Left ventricle myocardium inferior (tissue), 1 donor: ENCODE results near the gene PCDHA11. TPM values are rescaled to one million over a fixed set of nuclear protein-coding genes. Genes with fewer than 3 reads are reported as not detected.
"Not testable (repeated sequence)": the region's sequence is repeated elsewhere in the genome, so short reads cannot be mapped to it uniquely, and the experiment has no call there.

Experiments
- DNase-seq: peaks from one replicate; pipeline ENCODE4 v3.0.0-alpha.2; 2020
- H3K27ac ChIP-seq: fragments of 200-600 bp; replicated peaks from 2 replicates; pipeline ENCODE4 v1.8.0; 2021
- H3K27me3 ChIP-seq: fragments of 200-600 bp; 2 replicates; pipeline ENCODE4 v1.8.0; 2021; ENCODE audit warnings: low read depth
- H3K36me3 ChIP-seq: fragments of 200-600 bp; 2 replicates; pipeline ENCODE4 v1.8.0; 2021
- H3K4me1 ChIP-seq: fragments of 200-600 bp; 2 replicates; pipeline ENCODE4 v1.8.0; 2021
- H3K4me3 ChIP-seq: fragments of 200-600 bp; 2 replicates; pipeline ENCODE4 v1.8.0; 2021; ENCODE audit warnings: mild to moderate bottlenecking, moderate library complexity
- H3K9me3 ChIP-seq: fragments of 200-600 bp; replicated peaks from 2 replicates; pipeline ENCODE4 v1.8.0; 2021
- CTCF ChIP-seq: fragments of 200-600 bp; IDR thresholded peaks from 2 replicates; pipeline ENCODE4 v1.8.0; 2021; ENCODE audit warnings: antibody characterized with exemption, mild to moderate bottlenecking, borderline replicate concordance
- intact Hi-C: fragments of 100-400 bp; cut with micrococcal nuclease; formaldehyde crosslinking; loops from one replicate; pipeline ENCODE4 v1.11.0; 2022
- total RNA-seq: library from RNA; stranded (reverse); fragmentation: NEBNext Ultra II Directional; extraction: Animal tissue kit (Norgen Biotek cat#: 25700); gene quantifications from one replicate; pipeline ENCODE4 v1.2.1, GENCODE V29; 2021
- donor health status: DM: no; HTN: yes; CAD: no; lungs with severe emphysema.

The PCDHA11 gene
- total RNA-seq, 1 donor from 2014 or later = not detected

- peaks cover 64% of the 10 kb centered on the region for H3K9me3 ChIP-seq
- H3K4me1 ChIP-seq = no peaks in the 10 kb centered on the region
- H3K36me3 ChIP-seq = no peaks in the 10 kb centered on the region
- no peak within 1 kb of the TSS for H3K4me3 ChIP-seq
- DNase-seq = no peak
- TF ChIP-seq CTCF = no peak
- H3K27me3 ChIP-seq = peaks cover 93% of the 10 kb centered on the region
- intact Hi-C loops = no loop called here
- no peak within 1 kb of the TSS for H3K27ac ChIP-seq
Measured at GRCh38 chr5:140827704-140828361, 40.9 kb upstream of the PCDHA11 start, which contains the start of gene PCDHA6. Gene PCDHA6 (plus strand): TSS chr5:140827960. CDS start chr5:140828092, 132 bp downstream.

- DNase-seq = no peak
- peaks cover 93% of the 10 kb centered on the region for H3K27me3 ChIP-seq
- TF ChIP-seq CTCF = no peak
- no peaks in the 10 kb centered on the region for H3K4me1 ChIP-seq
- H3K9me3 ChIP-seq = peaks cover 59% of the 10 kb centered on the region
- intact Hi-C loops = no loop called here
- no peaks in the 10 kb centered on the region for H3K36me3 ChIP-seq
- H3K27ac ChIP-seq = no peak overlapping the region
- no peak overlapping the region for H3K4me3 ChIP-seq
Measured at GRCh38 chr5:140828362-140828737, 40.4 kb upstream of the PCDHA11 start.

GRCh38 chr5:140829511-140830501 is 39.0 kb upstream of the PCDHA11 start:
- H3K4me3 ChIP-seq, H3K27ac ChIP-seq, DNase-seq, intact Hi-C loops, H3K4me1 ChIP-seq, H3K36me3 ChIP-seq: not testable (repeated sequence)
- H3K27me3 ChIP-seq = peaks cover 92% of the 10 kb centered on the region
- peaks cover 59% of the 10 kb centered on the region for H3K9me3 ChIP-seq

GRCh38 chr5:140833993-140834392 is 34.8 kb upstream of the PCDHA11 start, which contains the start of gene PCDHA7:
Gene PCDHA7 (plus strand): TSS chr5:140834269. CDS start chr5:140834384, 115 bp downstream.
- TF ChIP-seq CTCF = no peak
- Histone ChIP-seq H3K27ac (no peak within 1 kb of the TSS), H3K4me1 (no peaks in the 10 kb centered on the region), H3K36me3 (no peaks in the 10 kb centered on the region), H3K27me3 (peaks cover 86% of the 10 kb centered on the region), H3K9me3 (peaks cover 57% of the 10 kb centered on the region), H3K4me3 (peak within 1 kb of the TSS; percentile 27)
- no peak for DNase-seq
- intact Hi-C loops = no loop called here

- H3K27ac ChIP-seq, intact Hi-C loops, DNase-seq, H3K36me3 ChIP-seq, H3K4me1 ChIP-seq: not testable (repeated sequence)
- peak overlapping the region; percentile 27 for H3K4me3 ChIP-seq
- peaks cover 52% of the 10 kb centered on the region for H3K9me3 ChIP-seq
- peaks cover 86% of the 10 kb centered on the region for H3K27me3 ChIP-seq
Measured at GRCh38 chr5:140834439-140835008, 34.2 kb upstream of the PCDHA11 start.
